Large intestine (tissue), 3 donors: Measurements from ENCODE around the gene OLFM3. TPM values are rescaled to one million over a fixed set of nuclear protein-coding genes. Genes with fewer than 3 reads are reported as not detected.
A peak's percentile ranks its signal among the peaks of the same experiment; 100 is the strongest.

ENCODE experiments used
- DNase-seq, 2 donors: peaks; one replicate each; pipeline versions ENCODE4 v3.0.0 to v3.0.0-alpha.2; 2013
- H3K27ac ChIP-seq: one replicate; pipeline ENCODE4 v1.5.1; 2013; ENCODE audit warnings: low read length
- H3K27me3 ChIP-seq: 2 replicates; pipeline ENCODE4 v1.6.1; 2013; ENCODE audit warnings: low read length; ENCODE audit not compliant: control insufficient read depth, insufficient read depth
- H3K36me3 ChIP-seq: 2 replicates; pipeline ENCODE4 v1.6.1; 2013; ENCODE audit warnings: low read length; ENCODE audit not compliant: control insufficient read depth, insufficient read depth
- H3K4me1 ChIP-seq: one replicate; pipeline ENCODE4 v1.6.1; 2013; ENCODE audit warnings: low read length; ENCODE audit not compliant: control insufficient read depth, insufficient read depth
- H3K4me3 ChIP-seq: one replicate; pipeline ENCODE4 v1.5.1; 2013; ENCODE audit warnings: low read length
- H3K9me3 ChIP-seq: one replicate; pipeline ENCODE4 v1.6.1; 2013; ENCODE audit warnings: mild to moderate bottlenecking, low read depth, low read length, moderate library complexity; ENCODE audit not compliant: control insufficient read depth
- WGBS: methylation state at CpG from one replicate; pipeline ENCODE4 v1.1.5; 2013; ENCODE audit warnings: low lambda C conversion rate; ENCODE audit not compliant: insufficient coverage; 5-methylcytosine and 5-hydroxymethylcytosine counted together
- polyA plus RNA-seq: library from polyadenylated mRNA; unstranded; fragments of 120-200 nt; gene quantifications from one replicate; pipeline ENCODE4 v1.2.1, GENCODE V29; 2013

The OLFM3 gene
- polyA plus RNA-seq, 1 donor, result 27.4 TPM

DNA sequence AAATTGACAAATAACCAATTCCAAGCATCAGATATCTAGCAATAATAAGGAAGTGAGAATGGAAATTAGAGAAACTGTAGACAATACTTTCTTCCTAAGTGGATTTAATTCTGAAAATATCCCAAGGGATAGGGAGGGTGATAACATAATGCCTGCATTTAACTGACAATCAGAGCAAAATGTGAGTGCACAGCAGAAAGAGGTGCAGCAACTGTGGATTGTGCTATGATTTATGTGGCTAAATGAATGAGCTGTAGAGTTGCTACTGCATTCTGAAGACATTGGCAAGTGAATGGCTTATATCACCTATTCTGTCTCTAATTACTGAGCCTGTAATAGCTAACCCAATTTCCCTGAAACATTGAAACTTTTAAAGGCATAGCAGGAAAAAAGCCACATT lies 39.0 kb downstream of the OLFM3 start:
- Histone ChIP-seq H3K27me3 (no peaks in the 10 kb centered on the region), H3K4me1 (no peaks in the 10 kb centered on the region), H3K27ac (no peak overlapping the region), H3K9me3 (no peaks in the 10 kb centered on the region), H3K36me3 (no peaks in the 10 kb centered on the region), H3K4me3 (no peak overlapping the region)
- DNase-seq, result no peak

DNA sequence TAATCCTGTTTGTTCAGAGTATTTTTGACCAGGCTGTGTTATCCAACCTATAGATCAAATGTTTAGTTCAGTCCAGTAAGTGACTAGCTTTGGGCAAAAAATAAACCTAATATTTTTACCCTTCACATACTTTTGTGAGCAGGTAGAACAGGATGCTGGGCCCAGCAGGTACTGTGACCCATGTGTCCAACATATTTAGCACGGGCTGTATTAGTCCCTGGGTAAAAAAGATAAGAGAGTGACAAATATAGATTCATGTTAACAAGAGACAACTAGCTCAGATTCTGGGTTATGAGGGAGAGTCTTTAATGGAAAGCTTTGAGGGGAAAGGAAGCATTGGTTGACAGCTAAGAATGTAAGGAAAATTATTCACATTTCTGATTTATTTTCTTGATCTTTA lies 43.1 kb downstream of the OLFM3 start:
- WGBS, result 83% methylated on average over 1 of the region's 1 CpG
- H3K4me3 ChIP-seq, result no peak overlapping the region

DNA sequence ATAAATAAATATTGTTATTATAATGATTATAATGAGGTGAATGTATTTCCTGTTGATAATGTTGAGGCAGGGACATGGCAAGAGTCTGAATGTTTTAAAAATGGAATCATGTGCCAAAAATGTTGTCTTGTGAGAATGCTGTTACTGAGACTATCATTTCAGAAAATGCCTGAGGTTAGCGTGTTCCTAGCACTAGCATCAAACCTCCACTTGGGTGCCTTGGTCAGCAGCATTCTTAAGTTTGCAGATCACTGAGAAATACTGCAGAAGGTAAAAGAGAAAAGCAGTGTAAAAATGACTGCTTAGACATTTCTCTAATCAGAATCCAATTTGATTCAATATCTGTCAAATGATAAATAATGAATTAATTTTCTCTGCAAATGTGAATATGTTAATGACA lies 50.8 kb downstream of the OLFM3 start:
- H3K36me3 ChIP-seq, result no peaks in the 10 kb centered on the region
- DNase-seq, result no peak
- H3K4me1 ChIP-seq, result no peaks in the 10 kb centered on the region
- H3K27me3 ChIP-seq, result no peaks in the 10 kb centered on the region
- no peak overlapping the region for H3K27ac ChIP-seq
- H3K9me3 ChIP-seq, result no peaks in the 10 kb centered on the region
- WGBS, result 100% methylated on average over 1 of the region's 1 CpG
- no peak overlapping the region for H3K4me3 ChIP-seq

More for the DNA sequence above, 43.1 kb downstream of the OLFM3 start:
- DNase-seq, result no peak
- Histone ChIP-seq H3K27me3 (no peaks in the 10 kb centered on the region), H3K27ac (no peak overlapping the region), H3K9me3 (no peaks in the 10 kb centered on the region), H3K36me3 (no peaks in the 10 kb centered on the region), H3K4me1 (no peaks in the 10 kb centered on the region)

GRCh38 chr1:101943237-101943636 lies 53.5 kb downstream of the OLFM3 start:
- H3K4me3 ChIP-seq, result no peak overlapping the region
- no CpG with 5 or more reads among the region's 3 CpGs for WGBS
- no peaks in the 10 kb centered on the region for H3K36me3 ChIP-seq

DNA sequence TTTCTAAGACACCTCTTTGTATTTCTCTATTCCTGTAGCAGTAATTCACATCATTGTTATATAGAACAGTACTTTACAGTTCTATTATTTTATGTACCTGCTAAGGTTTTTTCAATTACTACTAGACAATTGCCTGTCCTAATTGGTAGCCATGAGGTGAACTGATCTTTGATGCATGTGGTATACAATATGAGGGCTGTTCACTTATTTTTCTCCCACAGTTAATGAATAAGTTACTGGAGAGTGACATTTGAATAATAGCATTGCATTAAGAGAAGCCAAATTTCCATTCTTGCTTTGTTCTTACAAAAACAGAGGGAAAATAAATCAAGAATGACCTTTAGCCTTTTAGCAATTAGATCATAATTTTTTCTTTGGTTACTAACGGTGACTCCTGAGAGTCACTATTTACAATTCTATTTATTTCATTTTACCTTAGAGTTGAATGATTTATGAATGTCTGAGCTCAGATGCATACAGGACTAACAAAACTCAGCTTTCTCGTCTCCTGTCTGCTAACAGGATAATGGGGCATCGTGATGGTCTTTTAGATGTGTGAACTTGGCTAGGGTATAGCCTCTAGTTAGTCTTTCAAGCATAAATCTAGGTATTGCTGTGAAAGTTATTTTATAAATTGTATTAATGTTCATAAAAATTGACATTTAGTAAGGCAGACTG lies 54.1 kb downstream of the OLFM3 start:
- 17% methylated on average over 2 of the region's 3 CpGs for WGBS
- no peak for DNase-seq
- H3K9me3 ChIP-seq, result no peaks in the 10 kb centered on the region
- no peak overlapping the region for H3K27ac ChIP-seq
- H3K4me1 ChIP-seq, result no peaks in the 10 kb centered on the region
- no peaks in the 10 kb centered on the region for H3K27me3 ChIP-seq
- H3K4me3 ChIP-seq, result no peak overlapping the region
- no peaks in the 10 kb centered on the region for H3K36me3 ChIP-seq

More at GRCh38 chr1:101943237-101943636, 53.5 kb downstream of the OLFM3 start:
- H3K27me3 ChIP-seq, result no peaks in the 10 kb centered on the region
- no peak for DNase-seq
- no peaks in the 10 kb centered on the region for H3K4me1 ChIP-seq
- no peak overlapping the region for H3K27ac ChIP-seq
- H3K9me3 ChIP-seq, result no peaks in the 10 kb centered on the region

DNA sequence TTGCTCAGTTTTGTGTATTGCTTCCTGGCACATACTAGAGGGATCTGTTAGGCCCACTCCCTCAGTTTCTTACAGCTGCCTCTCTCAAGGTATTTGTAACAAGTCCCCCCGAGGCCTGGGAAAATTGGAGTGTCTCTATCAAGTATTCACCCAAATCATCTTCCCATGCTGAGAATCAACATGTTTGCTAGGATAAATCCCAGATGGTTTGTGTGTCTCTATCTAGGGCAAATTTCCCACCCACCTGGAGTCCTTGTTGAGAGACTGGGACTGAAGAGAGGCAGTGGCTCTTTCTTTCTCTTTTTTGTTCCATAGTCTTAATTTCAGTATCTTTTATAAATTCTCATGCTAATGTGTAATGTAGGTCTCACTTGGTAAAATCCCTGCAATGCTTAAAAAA lies 58.0 kb downstream of the OLFM3 start:
- H3K4me1 ChIP-seq, result no peaks in the 10 kb centered on the region

GRCh38 chr1:101929343-101929742 lies 67.4 kb downstream of the OLFM3 start:
- no peak overlapping the region for H3K4me3 ChIP-seq
- H3K4me1 ChIP-seq, result peaks cover 7% of the 10 kb centered on the region
- no peaks in the 10 kb centered on the region for H3K27me3 ChIP-seq
- H3K9me3 ChIP-seq, result no peaks in the 10 kb centered on the region
- WGBS, result no CpG with 5 or more reads among the region's 1 CpG
- no peak for DNase-seq
- no peaks in the 10 kb centered on the region for H3K36me3 ChIP-seq
- no peak overlapping the region for H3K27ac ChIP-seq

More for the DNA sequence above, 58.0 kb downstream of the OLFM3 start:
- no peak overlapping the region for H3K4me3 ChIP-seq
- no CpG with 5 or more reads among the region's 1 CpG for WGBS
- H3K27me3 ChIP-seq, result no peaks in the 10 kb centered on the region
- no peak for DNase-seq
- no peaks in the 10 kb centered on the region for H3K36me3 ChIP-seq
- H3K9me3 ChIP-seq, result no peaks in the 10 kb centered on the region
- no peak overlapping the region for H3K27ac ChIP-seq

GRCh38 chr1:101928829-101929228 lies 67.9 kb downstream of the OLFM3 start:
- Histone ChIP-seq H3K27ac (no peak overlapping the region), H3K4me3 (no peak overlapping the region), H3K27me3 (no peaks in the 10 kb centered on the region), H3K36me3 (no peaks in the 10 kb centered on the region), H3K4me1 (peaks cover 7% of the 10 kb centered on the region), H3K9me3 (no peaks in the 10 kb centered on the region)
- peak in 1 of 2 donors; percentile 31 for DNase-seq
- no CpG with 5 or more reads among the region's 1 CpG for WGBS

DNA sequence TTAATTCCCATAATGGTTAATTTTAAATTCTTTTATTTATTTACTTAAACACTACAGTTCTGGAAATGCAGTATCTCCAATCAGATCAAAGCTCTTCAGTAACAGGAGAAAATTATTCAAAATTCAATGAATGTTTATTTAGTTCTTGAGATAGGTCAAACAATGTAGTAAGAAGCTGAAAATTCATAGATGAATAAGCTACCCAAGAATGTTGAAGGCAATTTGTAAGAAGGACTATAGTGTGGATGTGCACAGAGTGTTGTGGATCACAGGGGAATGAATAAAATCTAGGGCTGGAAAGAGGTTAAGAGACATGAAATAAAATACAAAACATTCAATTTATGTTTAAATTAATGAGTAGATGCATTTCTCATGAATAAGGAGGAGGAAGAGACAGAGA lies 72.0 kb downstream of the OLFM3 start:
- no peak overlapping the region for H3K4me3 ChIP-seq
- H3K36me3 ChIP-seq, result no peaks in the 10 kb centered on the region
- H3K9me3 ChIP-seq, result no peaks in the 10 kb centered on the region
- no peak for DNase-seq
- no peak overlapping the region for H3K27ac ChIP-seq
- H3K27me3 ChIP-seq, result no peaks in the 10 kb centered on the region
- no peaks in the 10 kb centered on the region for H3K4me1 ChIP-seq

DNA sequence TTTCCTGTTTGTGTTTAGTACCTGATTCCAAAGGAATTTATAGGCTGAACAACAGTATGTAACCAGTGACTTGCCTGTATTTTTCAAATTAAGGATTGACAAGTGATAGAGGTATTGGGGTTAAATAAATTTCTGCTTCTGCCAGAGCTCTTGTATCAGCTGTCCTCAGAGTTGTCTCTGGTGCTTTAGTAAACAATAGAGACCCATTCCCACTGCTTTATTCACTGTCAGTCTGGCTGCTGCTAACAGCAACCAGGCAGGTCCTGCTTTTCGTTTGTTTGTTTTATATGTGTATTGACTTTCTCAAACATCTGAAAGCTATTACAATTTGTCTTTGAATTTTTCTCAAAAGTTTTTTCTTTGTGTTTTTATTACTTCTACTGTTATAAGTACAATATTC lies 76.1 kb downstream of the OLFM3 start:
- H3K9me3 ChIP-seq, result no peaks in the 10 kb centered on the region
- H3K27me3 ChIP-seq, result no peaks in the 10 kb centered on the region
- no peak overlapping the region for H3K4me3 ChIP-seq
- H3K4me1 ChIP-seq, result no peaks in the 10 kb centered on the region
- no peak for DNase-seq
- H3K36me3 ChIP-seq, result no peaks in the 10 kb centered on the region
- 50% methylated on average over 1 of the region's 1 CpG for WGBS
- no peak overlapping the region for H3K27ac ChIP-seq

GRCh38 chr1:101918277-101918676 lies 78.4 kb downstream of the OLFM3 start:
- no peak overlapping the region for H3K4me3 ChIP-seq
- no CpG with 5 or more reads among the region's 1 CpG for WGBS

More at GRCh38 chr1:101918277-101918676, 78.4 kb downstream of the OLFM3 start:
- no peaks in the 10 kb centered on the region for H3K27me3 ChIP-seq
- H3K36me3 ChIP-seq, result no peaks in the 10 kb centered on the region
- no peak for DNase-seq
- H3K27ac ChIP-seq, result no peak overlapping the region
- H3K9me3 ChIP-seq, result no peaks in the 10 kb centered on the region
- H3K4me1 ChIP-seq, result no peaks in the 10 kb centered on the region
